OCI-M1 (cell line): ENCODE results near the gene CBX4.

Experiments used
- DNase-seq: peaks from one replicate; lab custom pipeline; 2025; lab: John Stamatoyannopoulos, UW

Gene CBX4

GRCh38 chr17:79785900-79786810 is 53.1 kb downstream of the CBX4 start:
- DNase-seq, result no peak

- DNase-seq, result no peak
Observed at GRCh38 chr17:79785017-79785899, 54.0 kb downstream of the CBX4 start.

- no peak for DNase-seq
Observed at GRCh38 chr17:79784353-79785016, 54.8 kb downstream of the CBX4 start.

DNA sequence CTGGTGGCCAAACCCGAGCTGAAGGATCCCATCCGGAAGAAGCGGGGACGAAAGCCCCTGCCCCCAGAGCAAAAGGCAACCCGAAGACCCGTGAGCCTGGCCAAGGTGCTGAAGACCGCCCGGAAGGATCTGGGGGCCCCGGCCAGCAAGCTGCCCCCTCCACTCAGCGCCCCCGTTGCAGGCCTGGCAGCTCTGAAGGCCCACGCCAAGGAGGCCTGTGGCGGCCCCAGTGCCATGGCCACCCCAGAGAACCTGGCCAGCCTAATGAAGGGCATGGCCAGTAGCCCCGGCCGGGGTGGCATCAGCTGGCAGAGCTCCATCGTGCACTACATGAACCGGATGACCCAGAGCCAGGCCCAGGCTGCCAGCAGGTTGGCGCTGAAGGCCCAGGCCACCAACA is 55.3 kb downstream of the CBX4 start:
- DNase-seq, result no peak
